ENCODE results near the gene SLC25A1.

GRCh38 chr22:19224557-19224956 is 46.0 kb upstream of the SLC25A1 start:
- no peak for TF ChIP-seq POLR2AphosphoS5 (IDR thresholded peaks at IDR 0.05; ENCODE audit: low read depth, low read length)
- no peak for TF ChIP-seq POLR2A (IDR thresholded peaks at IDR 0.05; ENCODE audit: low read depth, low read length)

All from GM12892 (cell line).